GM18498 (cell line): ENCODE results near the gene RAB3B.
"Not testable (repeated sequence)": the region's sequence is repeated elsewhere in the genome, so short reads cannot be mapped to it uniquely, and the experiment has no call there.

ENCODE experiments used
- ATAC-seq: cut with Tn5 transposase; IDR thresholded peaks from one replicate; pipeline ENCODE4 v1.9.1; 2021; ENCODE audit warnings: mild to moderate bottlenecking, moderate library complexity; ENCODE audit not compliant: unreplicated experiment

The RAB3B gene

GRCh38 chr1:51875836-51876235 lies 114.7 kb downstream of the RAB3B start:
- no peak for ATAC-seq

DNA sequence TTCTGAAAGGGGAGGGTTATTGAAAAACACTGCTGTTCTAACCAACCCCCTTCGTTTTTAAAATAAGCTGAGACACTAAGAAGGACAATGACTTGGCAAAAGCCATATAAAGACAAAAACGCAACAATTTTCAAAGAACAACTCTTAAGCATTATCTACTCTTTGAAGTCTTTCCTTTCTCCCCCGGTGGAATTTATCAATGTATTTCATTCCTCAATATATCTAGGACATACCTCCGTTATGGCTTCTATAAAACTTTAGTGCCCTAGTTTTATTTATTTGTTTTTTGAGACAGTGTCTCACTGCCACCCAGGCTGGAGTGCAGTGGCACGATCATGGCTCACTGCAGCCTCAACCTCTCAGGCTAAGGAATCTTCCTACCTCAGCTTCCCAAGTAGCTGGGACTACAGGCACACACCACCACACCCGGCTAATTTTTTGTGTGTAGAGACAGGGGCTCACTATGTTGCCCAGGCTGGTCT lies 115.2 kb downstream of the RAB3B start:
- ATAC-seq: no peak

DNA sequence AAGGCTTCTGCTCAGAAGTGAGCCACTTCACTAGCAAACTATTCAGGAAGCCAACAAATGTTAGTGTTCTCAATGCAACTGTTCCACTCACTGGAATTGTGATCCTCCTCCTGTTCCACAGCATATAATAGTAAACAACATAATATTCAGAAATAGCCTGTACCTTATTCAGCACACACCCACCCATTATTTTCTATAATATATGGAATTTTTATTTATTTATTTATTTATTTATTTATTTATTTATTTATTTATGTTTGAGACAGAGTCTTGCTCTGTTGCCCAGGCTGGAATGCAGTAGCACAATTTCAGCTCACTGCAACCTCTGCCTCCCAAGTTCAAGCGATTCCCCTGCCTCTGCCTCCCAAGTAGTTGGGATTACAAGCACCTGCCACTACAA lies 117.2 kb downstream of the RAB3B start:
- not testable (repeated sequence) for ATAC-seq

DNA sequence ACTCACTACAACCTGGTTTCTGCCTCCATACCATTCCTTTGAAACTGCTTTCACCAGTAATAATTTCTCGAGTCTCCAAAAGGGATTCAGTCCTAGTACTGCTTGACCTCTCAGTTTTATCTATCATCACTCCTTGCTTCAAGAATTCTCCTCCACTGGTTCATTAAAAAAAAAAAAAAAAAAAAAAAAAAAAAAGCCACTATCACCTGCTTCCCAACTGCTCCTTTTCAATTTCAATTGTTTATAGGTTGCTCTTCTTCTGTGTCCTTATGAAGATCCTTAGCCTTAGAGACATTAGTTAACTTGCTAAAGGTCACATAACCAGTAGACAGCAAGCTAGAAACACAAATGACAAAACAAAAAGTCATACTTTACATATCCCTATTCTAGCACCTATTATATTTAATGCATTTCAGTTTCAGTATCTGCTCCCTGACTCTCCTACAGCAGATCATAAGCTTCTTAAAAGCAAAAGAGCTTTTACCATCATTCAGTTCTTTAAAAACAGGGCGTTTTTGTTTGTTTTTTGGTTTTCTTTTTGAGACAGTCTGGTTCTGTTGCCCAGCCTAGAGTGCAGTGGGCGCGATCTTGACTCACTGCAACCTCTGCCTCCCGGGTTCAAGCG lies 119.0 kb downstream of the RAB3B start:
- ATAC-seq: peak; percentile 54

DNA sequence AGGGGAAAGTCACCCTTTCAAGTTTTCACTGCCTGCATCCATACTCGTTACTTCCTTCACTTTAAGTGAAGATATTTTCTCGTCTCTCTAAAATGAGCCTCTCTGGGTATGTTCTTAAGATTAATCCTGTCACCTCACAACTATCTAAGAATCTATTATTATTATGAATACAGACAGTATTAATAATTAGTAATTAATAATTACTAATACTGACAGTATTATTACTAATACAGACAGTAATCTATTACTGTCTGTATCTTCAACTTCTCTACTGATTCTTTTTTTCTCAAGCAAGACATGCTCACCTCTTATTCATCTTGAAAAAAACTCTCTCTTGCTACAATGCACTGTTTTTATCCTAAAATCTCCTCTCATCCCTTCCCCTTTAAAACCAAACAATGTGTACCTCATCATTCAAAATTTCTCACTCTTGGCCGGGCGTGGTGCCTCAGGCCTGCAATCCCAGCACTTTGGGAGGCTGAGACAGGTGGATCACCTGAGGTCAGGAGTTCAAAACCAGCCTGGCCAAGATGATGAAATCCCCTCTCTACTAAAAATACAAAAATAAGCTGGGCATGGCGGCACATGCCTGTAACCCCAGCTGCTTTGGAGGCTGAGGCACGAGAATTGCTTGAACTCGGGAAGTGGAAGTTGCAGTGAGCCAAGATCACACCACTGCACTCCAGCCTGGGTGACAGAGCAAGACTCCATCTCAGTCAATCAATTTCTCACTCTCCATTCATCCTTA lies 119.7 kb downstream of the RAB3B start:
- no peak for ATAC-seq

DNA sequence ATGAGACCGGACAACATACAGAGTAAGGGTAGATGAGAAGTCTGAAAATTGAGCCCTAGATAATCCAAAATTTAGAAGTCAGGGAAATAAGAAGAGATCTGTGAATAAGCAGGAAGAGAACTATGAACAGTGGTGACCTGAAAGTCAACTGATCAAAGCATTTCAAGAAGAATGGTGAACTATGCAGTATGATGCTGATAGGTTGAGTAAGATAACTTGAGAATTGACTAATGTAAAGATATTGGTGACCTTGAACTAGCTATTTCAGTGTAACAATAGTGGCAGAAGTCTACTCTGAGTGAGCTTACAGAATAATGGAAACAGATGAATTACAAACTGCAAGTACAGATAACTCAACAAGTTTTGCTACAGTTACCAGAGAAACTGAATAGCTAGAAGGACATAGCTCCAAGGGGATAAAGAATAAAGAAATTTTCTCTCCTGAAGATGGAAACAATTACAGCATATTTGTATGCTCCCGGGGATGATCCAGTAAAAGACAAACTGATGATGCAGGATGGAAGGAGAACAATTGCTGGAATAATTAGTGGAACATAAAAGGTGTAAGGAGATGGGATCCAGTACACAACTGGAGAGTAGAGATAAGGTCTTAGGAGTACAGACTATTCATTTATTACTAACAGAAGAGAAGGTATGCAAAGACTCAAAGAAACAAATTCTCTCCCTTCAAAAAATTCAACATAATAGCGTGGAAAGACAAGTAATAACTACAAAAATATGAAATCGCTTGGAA lies 122.8 kb downstream of the RAB3B start:
- ATAC-seq: no peak

DNA sequence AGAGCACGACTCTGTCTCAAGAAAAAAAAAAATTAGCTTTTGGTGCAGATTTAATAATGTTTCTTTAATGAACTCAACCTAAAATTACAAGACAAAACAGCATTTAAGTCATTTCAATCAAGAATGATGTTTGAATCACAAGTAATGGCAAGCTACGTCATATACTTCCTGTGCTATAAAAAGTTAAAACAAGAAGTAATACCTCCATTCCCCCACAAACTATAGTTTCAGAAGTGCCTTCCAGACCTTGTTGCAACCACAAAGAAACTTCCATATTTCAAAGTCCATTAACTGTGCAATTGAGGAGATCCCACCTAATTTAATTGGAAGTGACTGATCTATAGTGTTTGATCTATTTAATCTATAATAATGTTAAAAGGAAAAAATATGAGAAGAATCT lies 127.1 kb downstream of the RAB3B start:
- ATAC-seq: peak; percentile 64

GRCh38 chr1:51861669-51862068 lies 128.8 kb downstream of the RAB3B start:
- no peak for ATAC-seq

DNA sequence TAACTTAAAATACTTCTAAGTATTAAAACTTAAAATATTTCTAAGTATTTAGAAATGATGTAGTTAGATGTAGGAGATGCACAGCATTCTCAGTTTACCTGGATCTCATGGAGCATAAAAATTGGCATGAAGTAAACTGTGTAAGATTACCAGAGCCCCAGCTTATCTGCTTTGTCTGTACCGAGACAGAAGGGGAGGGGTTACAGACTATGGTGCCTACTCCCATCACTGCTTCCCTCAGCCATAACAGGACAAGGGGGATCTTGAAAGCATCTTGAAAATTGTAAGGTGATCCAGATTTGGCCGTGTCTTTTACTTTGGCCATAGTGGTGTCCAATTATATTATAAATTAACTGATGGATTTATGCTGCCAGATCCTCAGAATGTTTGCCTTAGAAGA lies 130.8 kb downstream of the RAB3B start:
- ATAC-seq: no peak

GRCh38 chr1:51859333-51859732 lies 131.2 kb downstream of the RAB3B start:
- ATAC-seq: no peak

DNA sequence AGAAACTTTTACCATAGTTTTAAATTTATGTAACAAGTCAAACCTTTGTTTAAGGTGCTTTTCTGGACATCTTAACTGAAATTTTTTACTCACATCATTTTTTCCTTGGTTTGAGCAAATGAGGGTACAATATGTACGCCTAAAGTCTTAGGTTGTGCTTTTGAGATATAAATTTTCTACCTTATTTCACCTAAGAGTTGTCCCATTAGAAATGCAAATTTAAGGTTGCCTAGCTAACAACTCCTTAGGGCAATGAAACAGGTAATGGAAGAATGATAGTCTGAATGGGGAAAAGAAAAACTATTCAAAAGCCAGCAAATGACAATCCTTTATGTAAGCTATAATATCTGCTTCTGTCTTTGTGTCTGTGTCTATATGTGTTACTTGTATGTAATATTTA lies 131.6 kb downstream of the RAB3B start:
- ATAC-seq: no peak
